Fibroblast of the aortic adventitia (primary cell): ENCODE measurements around the gene ZNF695. TPM values are rescaled to one million over a fixed set of nuclear protein-coding genes. Genes with fewer than 3 reads are reported as not detected.

ENCODE experiments used
- DNase-seq: peaks from one replicate; pipeline ENCODE4 v3.0.0-alpha.2; 2010; ENCODE audit warnings: low read depth
- H3K4me3 ChIP-seq: 2 replicates; pipeline ENCODE4 v1.5.1; 2011; ENCODE audit warnings: low read depth, mild to moderate bottlenecking, control low read depth, low read length, moderate library complexity
- CTCF ChIP-seq: IDR thresholded peaks from 2 replicates; pipeline ENCODE4 v1.5.1; 2011; ENCODE audit warnings: mild to moderate bottlenecking, low read length, control low read depth, inconsistent platforms; ENCODE audit not compliant: insufficient read depth
- total RNA-seq: library from RNA; depleted of rRNA; stranded (reverse); fragments of >200 nt; gene quantifications from 2 replicates; pipeline ENCODE4 v1.2.3, GENCODE V29; 2012; ENCODE audit warnings: low replicate concordance

ZNF695 gene
- 0.82 and 1.4 TPM in 2 replicates for total RNA-seq

DNA sequence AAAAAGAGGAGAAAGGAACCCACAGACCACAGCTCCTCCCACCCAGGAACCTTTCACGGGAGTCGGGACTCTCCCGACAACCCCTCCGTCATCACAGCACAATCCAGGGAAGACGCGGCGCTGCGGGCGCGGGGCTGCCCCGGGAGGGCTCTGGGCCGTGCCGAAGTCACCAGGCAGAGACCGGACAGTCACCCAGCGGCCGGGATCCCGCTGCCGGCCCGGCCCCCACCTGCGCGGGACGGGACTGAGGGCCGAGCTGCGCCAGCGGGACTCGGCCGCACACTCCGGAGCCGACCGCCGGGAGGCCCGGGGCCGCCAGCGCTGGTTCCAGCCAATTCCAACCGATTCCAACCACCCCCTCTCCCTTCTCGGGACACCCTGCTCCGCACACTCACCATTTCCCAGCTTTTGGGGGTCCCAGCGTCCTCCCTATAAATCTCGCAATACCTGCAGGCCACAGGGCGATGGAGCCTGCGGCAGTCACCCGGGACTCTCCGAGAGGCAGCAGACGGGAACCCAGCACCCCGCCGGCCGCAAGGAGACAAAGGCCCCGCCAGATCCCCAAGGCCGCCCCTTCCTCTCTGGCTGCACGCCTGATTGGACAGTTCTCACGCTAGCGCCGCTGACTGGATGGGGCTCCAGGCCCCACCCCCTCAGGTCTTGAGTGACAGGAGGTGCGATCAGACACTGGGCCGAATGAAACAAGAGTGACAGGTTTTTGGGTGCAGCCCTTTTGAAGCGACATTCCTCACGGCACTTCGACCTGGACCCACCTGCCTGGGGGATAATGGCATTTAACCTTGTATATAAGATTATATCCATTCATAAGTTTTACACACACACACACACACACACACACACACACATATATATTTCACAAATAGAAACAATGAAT is at the start of gene ZNF695:
ZNF695 (minus strand) TSS at position 547 of the 895 bp plus-strand sequence; CDS start at position 398, 149 bp downstream.
- TF ChIP-seq CTCF: peak; percentile 5
- peak; percentile 89 for DNase-seq
- peak within 1 kb of the TSS; percentile 84 for H3K4me3 ChIP-seq

GRCh38 chr1:247056071-247056470 is 48.2 kb upstream of the ZNF695 start:
- TF ChIP-seq CTCF: no peak
- no peak for DNase-seq
- H3K4me3 ChIP-seq: no peak overlapping the region

- peak; percentile 36 for DNase-seq
- H3K4me3 ChIP-seq: no peak overlapping the region
- TF ChIP-seq CTCF: no peak
Observed at GRCh38 chr1:247054992-247055415, 47.1 kb upstream of the ZNF695 start.

- H3K4me3 ChIP-seq: no peak overlapping the region
- TF ChIP-seq CTCF: no peak
- DNase-seq: no peak
Observed at GRCh38 chr1:247047702-247048101, 39.8 kb upstream of the ZNF695 start.

GRCh38 chr1:247047260-247047659 is 39.4 kb upstream of the ZNF695 start:
- no peak overlapping the region for H3K4me3 ChIP-seq
- DNase-seq: no peak
- TF ChIP-seq CTCF: no peak

DNA sequence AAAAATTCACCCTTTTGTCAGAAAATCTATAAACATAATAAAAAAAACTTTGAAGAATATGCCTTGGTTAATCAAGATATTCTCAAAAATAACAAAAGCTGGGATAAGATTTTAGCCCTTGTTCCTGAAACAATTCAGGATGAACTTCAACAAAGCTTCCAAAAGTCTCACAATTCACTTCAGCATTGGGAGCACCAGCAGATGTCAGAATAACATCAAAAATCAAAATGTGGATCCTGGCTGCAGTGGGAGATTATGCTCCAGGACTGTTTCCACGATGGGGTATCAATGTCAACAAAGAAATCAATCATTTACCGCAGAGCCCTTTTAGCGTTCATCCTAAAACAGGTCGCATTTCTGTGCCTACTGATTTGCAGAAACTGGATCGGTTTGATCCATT is 35.5 kb upstream of the ZNF695 start:
- no peak for DNase-seq
- H3K4me3 ChIP-seq: no peak overlapping the region

More for the DNA sequence above, 35.5 kb upstream of the ZNF695 start:
- TF ChIP-seq CTCF: no peak
